ENCODE results near the gene BRINP2.

DNA sequence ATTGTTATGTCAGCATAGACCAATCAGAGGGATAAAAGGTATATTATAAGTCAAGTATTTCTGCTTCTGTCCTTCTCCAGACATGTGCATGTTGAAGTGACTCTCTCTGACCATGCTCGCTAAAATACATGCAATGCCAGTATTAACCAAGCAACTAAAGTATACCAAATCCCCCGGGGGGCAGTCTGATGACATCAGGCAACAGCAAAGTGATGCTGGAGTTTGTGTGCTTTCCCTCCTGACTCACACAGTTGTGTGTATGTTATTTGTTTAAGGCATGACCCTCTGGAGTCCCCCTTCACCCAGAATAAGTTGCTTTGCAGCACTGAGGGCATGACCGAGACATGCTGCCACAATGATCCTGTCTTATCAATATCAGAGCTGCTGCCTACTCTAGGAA lies 2.1 kb downstream of the BRINP2 start:
- no peak for TF ChIP-seq GATA2 (IDR thresholded peaks at IDR 0.05; ENCODE audit: low read depth, low read length)
- no peak for TF ChIP-seq GATA3 (IDR thresholded peaks at IDR 0.05; ENCODE audit: low read depth, low read length)

All from SH-SY5Y (cell line).